ENCODE measurements around the gene NARS2. TPM values are rescaled to one million over a fixed set of nuclear protein-coding genes. Genes with fewer than 3 reads are reported as not detected.

NARS2 gene
- total RNA-seq, 1 donor from 2014 or later: 29.9 TPM

GRCh38 chr11:78417175-78417887 lies 157.3 kb downstream of the NARS2 start, which contains the start of gene GAB2:
TSS of gene GAB2 (minus strand) at chr11:78417820. CDS start at chr11:78417720, 100 bp downstream.
- DNase-seq (ENCODE audit: low read depth): no peak

GRCh38 chr11:78416285-78417174 lies 158.1 kb downstream of the NARS2 start:
- peak; percentile 93 for DNase-seq (ENCODE audit: low read depth)

- no peak for DNase-seq (ENCODE audit: low read depth)
Observed at GRCh38 chr11:78415338-78415737, 159.3 kb downstream of the NARS2 start.

GRCh38 chr11:78414321-78415051 lies 160.2 kb downstream of the NARS2 start:
- peak; percentile 28 for DNase-seq (ENCODE audit: low read depth)

GRCh38 chr11:78408619-78409018 lies 166.0 kb downstream of the NARS2 start:
- DNase-seq (ENCODE audit: low read depth): no peak

GRCh38 chr11:78406568-78407196 lies 168.0 kb downstream of the NARS2 start:
- DNase-seq (ENCODE audit: low read depth): no peak

GRCh38 chr11:78405805-78406204 lies 168.9 kb downstream of the NARS2 start:
- no peak for DNase-seq (ENCODE audit: low read depth)

GRCh38 chr11:78403781-78404180 lies 170.9 kb downstream of the NARS2 start:
- DNase-seq (ENCODE audit: low read depth): no peak

- DNase-seq (ENCODE audit: low read depth): no peak
Observed at GRCh38 chr11:78402847-78403246, 171.8 kb downstream of the NARS2 start.

GRCh38 chr11:78400702-78401101 lies 174.0 kb downstream of the NARS2 start:
- no peak for DNase-seq (ENCODE audit: low read depth)

GRCh38 chr11:78400116-78400515 lies 174.5 kb downstream of the NARS2 start:
- DNase-seq (ENCODE audit: low read depth): no peak

GRCh38 chr11:78399136-78399535 lies 175.5 kb downstream of the NARS2 start:
- DNase-seq (ENCODE audit: low read depth): no peak

- DNase-seq (ENCODE audit: low read depth): no peak
Observed at GRCh38 chr11:78398715-78399114, 175.9 kb downstream of the NARS2 start.

GRCh38 chr11:78397398-78397797 lies 177.3 kb downstream of the NARS2 start:
- DNase-seq (ENCODE audit: low read depth): peak; percentile 45

GRCh38 chr11:78395597-78395996 lies 179.1 kb downstream of the NARS2 start:
- DNase-seq (ENCODE audit: low read depth): no peak

GRCh38 chr11:78392854-78393253 lies 181.8 kb downstream of the NARS2 start:
- DNase-seq (ENCODE audit: low read depth): no peak

GRCh38 chr11:78391424-78391823 lies 183.2 kb downstream of the NARS2 start:
- no peak for DNase-seq (ENCODE audit: low read depth)

- DNase-seq (ENCODE audit: low read depth): no peak
Observed at GRCh38 chr11:78390809-78391208, 183.9 kb downstream of the NARS2 start.

- no peak for DNase-seq (ENCODE audit: low read depth)
Observed at GRCh38 chr11:78386215-78386941, 188.3 kb downstream of the NARS2 start.

All from myocyte (in vitro differentiated cells).